ENCODE results near the gene TBL1XR1. TPM values are rescaled to one million over a fixed set of nuclear protein-coding genes. Genes with fewer than 3 reads are reported as not detected.

Gene TBL1XR1
- total and polyA plus RNA-seq, 2 of the 8 experiments (the other 6 are each of a cell fraction or from before 2014, with no cell fraction given) = 28.1 to 147 TPM

GRCh38 chr3:177124882-177125281 is 72.4 kb downstream of the TBL1XR1 start:
- Histone ChIP-seq H3K27me3 (replicated peaks in 1 of 4; ENCODE audit: control insufficient read depth in 3 of 4, extremely low read depth in 1 of 4, insufficient read depth in 3 of 4, low read length in 3 of 4) (no peaks in the 10 kb centered on the region), H3K27ac (ENCODE audit: low read depth, low read length) (no peak overlapping the region), H3K36me3 (ENCODE audit: control insufficient read depth in 2 of 4, insufficient read depth in 4 of 4, low read length in 3 of 4) (no peaks in the 10 kb centered on the region), H3K4me2 (ENCODE audit: insufficient read depth in 1 of 2, low read depth in 2 of 2, low read length in 2 of 2) (no peak overlapping the region), H3K9me3 (ENCODE audit: insufficient read depth in 2 of 2, low read depth in 1 of 2, low read length in 1 of 2) (no peaks in the 10 kb centered on the region), H2BK15ac (ENCODE audit: low read length) (no peak overlapping the region), H4K91ac (replicated peaks; ENCODE audit: insufficient read length, low read length) (no peak overlapping the region), H3K4ac (replicated peaks; ENCODE audit: insufficient read length, low read depth, low read length) (no peak overlapping the region), H4K8ac (ENCODE audit: extremely low read depth, insufficient read depth, low read length) (no peak overlapping the region), H3K23me2 (ENCODE audit: low read depth, low read length) (no peaks in the 10 kb centered on the region), H2BK5ac (ENCODE audit: low read depth, low read length) (no peak overlapping the region), H3K79me1 (ENCODE audit: low read depth, low read length) (no peaks in the 10 kb centered on the region), H3K23ac (ENCODE audit: insufficient read length) (no peak overlapping the region), H3K4me3 (ENCODE audit: extremely low read depth in 1 of 4, insufficient read depth in 2 of 4, low read depth in 3 of 4, low read length in 4 of 4) (no peak overlapping the region), H2BK20ac (ENCODE audit: low read length) (no peak overlapping the region), H2AFZ (ENCODE audit: low read length) (no peak overlapping the region), H3K4me1 (replicated peaks in 1 of 4; ENCODE audit: control insufficient read depth in 3 of 4, insufficient read depth in 4 of 4, low read length in 3 of 4) (peaks cover 0 to 13% (median 2%) of the 10 kb centered on the region in 4 experiments; a peak in 3 of 7 replicates), H2BK12ac (ENCODE audit: low read depth, low read length) (no peak overlapping the region), H2BK120ac (replicated peaks; ENCODE audit: low read depth, low read length) (no peak overlapping the region), H4K5ac (ENCODE audit: insufficient read length, low read depth, low read length) (no peak overlapping the region), H4K20me1 (replicated peaks in 1 of 2; ENCODE audit: control insufficient read depth in 1 of 2, insufficient read depth in 2 of 2, low read length in 2 of 2) (peaks cover 18% of the 10 kb centered on the region in 2 experiments), H3K18ac (ENCODE audit: extremely low read depth, low read length) (no peak overlapping the region), H2AK5ac (ENCODE audit: low read depth, low read length) (no peak overlapping the region), H3K9ac (replicated peaks in 1 of 4; ENCODE audit: extremely low read depth in 1 of 4, low read depth in 3 of 4, low read length in 3 of 4) (no peak overlapping the region), H3K56ac (replicated peaks; ENCODE audit: insufficient read length, low read depth, low read length) (no peak overlapping the region), H3K79me2 (ENCODE audit: control insufficient read depth in 1 of 2, insufficient read depth in 2 of 2, low read length in 2 of 2) (peaks cover 20 to 100% of the 10 kb centered on the region in 2 experiments), H3K14ac (ENCODE audit: insufficient read length) (no peak overlapping the region)
- WGBS, 2 experiments (ENCODE audit: extremely low coverage in 1 of 2, insufficient coverage in 1 of 2, insufficient read length in 1 of 2, insufficient replicate concordance in 2 of 2, low coverage in 1 of 2, low lambda C conversion rate in 2 of 2, missing lambda C conversion rate in 1 of 2) = 79% methylated on average over 1 of the region's 1 CpG; no CpG with 5 or more reads in 1 of the 2 experiments
- DNase-seq (ENCODE audit: low read depth in 1 of 2, low spot score in 2 of 2) (no peak), FAIRE-seq (no peak)
- CTCF ChIA-PET (ENCODE audit: partially characterized antibody) = interaction anchor here (0.5 kb wide), 1 partner anchor 412 kb away, joined by 3 read pairs; no protein-coding TSS in a partner anchor
- POLR2A ChIA-PET (ENCODE audit: partially characterized antibody) = interaction anchor here (0.6 to 1.7 kb wide), 3 partner anchors 10 to 31 kb away, joined by 3 to 4 read pairs (median 3); no protein-coding TSS in a partner anchor
- no peak for TF ChIP-seq CBX5 (IDR thresholded peaks at IDR 0.05; ENCODE audit: low read depth, low read length)
- TF ChIP-seq EZH2 (IDR thresholded peaks at IDR 0.05; ENCODE audit: low read depth, low read length, severe bottlenecking) = no peak
- no peak for TF ChIP-seq MAFK (IDR thresholded peaks at IDR 0.05; ENCODE audit: low read depth, low read length)
- no peak for TF ChIP-seq POLR2AphosphoS5 (IDR thresholded peaks at IDR 0.05; ENCODE audit: low read depth, low read length)
- TF ChIP-seq YY1 (IDR thresholded peaks at IDR 0.05; ENCODE audit: low read depth, low read length) = no peak
- TF ChIP-seq ATF3 (IDR thresholded peaks at IDR 0.05; ENCODE audit: insufficient read depth, low read depth, low read length) = no peak
- no peak for TF ChIP-seq POLR2A (IDR thresholded peaks at IDR 0.05; ENCODE audit: control extremely low read depth in 1 of 2, low read depth in 2 of 2, low read length in 2 of 2)
- no peak for TF ChIP-seq SP4 (IDR thresholded peaks at IDR 0.05; ENCODE audit: low read length)
- TF ChIP-seq JUND (IDR thresholded peaks at IDR 0.05; ENCODE audit: low read length) = no peak
- TF ChIP-seq RAD21 (IDR thresholded peaks at IDR 0.05 in 1 of 2, conservative IDR thresholded peaks at IDR 0.05 in 1 of 2; ENCODE audit: low read depth in 2 of 2, low read length in 2 of 2) = no peak
- no peak for TF ChIP-seq SIRT6 (IDR thresholded peaks at IDR 0.05; ENCODE audit: low read length)
- no peak for TF ChIP-seq CHD2 (IDR thresholded peaks at IDR 0.05; ENCODE audit: low read length)
- no peak for TF ChIP-seq BRCA1 (IDR thresholded peaks at IDR 0.05; ENCODE audit: low read depth, low read length)
- no peak for TF ChIP-seq GTF2F1 (IDR thresholded peaks at IDR 0.05; ENCODE audit: borderline replicate concordance, low read depth, low read length)
- no peak for TF ChIP-seq TCF12 (IDR thresholded peaks at IDR 0.05; ENCODE audit: low read depth, low read length)
- no peak for TF ChIP-seq TEAD4 (IDR thresholded peaks at IDR 0.05; ENCODE audit: low read depth, low read length)

Measured in H1 (cell line).